ENCODE measurements around the gene XPO1.
"Not testable (repeated sequence)": the region's sequence is repeated elsewhere in the genome, so short reads cannot be mapped to it uniquely, and the experiment has no call there.

Gene XPO1

GRCh38 chr2:61530749-61531148 is 7.4 kb downstream of the XPO1 start:
- no peak for DNase-seq

DNA sequence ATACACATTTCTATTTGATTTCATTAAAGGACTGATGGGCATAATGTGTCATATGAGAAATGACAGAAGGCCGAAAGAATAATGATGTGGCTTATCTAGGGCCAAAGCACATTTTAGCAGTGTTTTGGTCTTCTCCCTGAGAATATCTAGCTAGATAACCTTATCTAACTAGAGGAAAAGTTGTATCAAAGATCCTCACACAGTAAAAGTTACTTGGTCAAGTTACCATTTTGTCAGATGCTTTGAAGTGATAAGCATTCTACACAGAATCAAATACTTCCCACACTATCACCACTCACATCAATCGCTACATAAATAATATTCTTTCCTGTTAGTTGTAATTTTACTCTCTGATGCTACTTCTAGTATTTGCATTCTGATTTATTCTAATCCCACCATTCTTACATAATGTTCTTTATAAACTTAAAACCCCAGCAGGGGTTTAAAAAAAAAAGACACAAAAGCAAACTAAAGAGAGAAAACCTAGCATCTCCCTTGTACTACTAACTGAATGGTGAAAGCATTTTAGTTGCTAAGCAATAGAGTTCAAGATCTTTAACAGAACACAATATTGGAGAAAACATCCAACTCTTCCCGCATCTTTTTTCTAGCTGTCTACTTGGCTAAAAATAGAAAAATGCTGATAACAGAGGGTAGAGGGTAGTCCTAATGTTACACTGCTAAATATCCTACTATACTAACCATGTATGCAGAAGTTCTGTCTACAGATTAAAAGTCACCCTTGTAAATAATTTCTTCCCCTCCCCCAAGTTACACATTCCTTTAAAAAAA is 8.0 kb downstream of the XPO1 start:
- DNase-seq = no peak

GRCh38 chr2:61520261-61520660 is 17.9 kb downstream of the XPO1 start:
- no peak for DNase-seq

DNA sequence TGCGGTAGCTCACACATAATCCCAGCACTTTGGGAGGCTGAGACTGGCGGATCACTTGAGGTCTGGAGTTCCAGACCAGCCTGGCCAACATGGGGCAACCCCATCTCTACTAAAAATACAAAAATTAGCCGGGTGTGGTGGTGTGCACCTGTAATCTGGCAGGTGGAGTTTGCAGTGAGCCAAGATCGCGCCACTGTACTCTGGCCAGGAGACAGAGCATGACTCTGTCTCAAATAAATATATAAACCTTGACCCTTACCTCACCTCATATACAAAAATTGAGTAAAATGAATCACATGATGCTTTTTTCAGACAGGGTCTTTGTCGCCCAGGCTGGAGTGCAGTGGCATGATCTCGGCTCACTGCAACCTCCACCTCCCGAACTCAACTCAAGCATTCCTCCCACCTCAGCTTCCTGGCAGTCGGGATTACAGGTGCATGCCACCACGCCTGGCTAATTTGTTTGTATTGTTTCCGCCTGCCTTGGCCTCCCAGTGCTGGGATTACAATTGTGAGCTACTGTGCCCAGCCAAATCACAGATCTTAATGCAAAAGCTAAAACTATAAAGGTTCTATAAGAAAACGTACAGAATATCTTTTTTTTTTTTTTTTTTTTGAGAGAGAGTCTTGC is 25.3 kb downstream of the XPO1 start:
- no peak for DNase-seq

DNA sequence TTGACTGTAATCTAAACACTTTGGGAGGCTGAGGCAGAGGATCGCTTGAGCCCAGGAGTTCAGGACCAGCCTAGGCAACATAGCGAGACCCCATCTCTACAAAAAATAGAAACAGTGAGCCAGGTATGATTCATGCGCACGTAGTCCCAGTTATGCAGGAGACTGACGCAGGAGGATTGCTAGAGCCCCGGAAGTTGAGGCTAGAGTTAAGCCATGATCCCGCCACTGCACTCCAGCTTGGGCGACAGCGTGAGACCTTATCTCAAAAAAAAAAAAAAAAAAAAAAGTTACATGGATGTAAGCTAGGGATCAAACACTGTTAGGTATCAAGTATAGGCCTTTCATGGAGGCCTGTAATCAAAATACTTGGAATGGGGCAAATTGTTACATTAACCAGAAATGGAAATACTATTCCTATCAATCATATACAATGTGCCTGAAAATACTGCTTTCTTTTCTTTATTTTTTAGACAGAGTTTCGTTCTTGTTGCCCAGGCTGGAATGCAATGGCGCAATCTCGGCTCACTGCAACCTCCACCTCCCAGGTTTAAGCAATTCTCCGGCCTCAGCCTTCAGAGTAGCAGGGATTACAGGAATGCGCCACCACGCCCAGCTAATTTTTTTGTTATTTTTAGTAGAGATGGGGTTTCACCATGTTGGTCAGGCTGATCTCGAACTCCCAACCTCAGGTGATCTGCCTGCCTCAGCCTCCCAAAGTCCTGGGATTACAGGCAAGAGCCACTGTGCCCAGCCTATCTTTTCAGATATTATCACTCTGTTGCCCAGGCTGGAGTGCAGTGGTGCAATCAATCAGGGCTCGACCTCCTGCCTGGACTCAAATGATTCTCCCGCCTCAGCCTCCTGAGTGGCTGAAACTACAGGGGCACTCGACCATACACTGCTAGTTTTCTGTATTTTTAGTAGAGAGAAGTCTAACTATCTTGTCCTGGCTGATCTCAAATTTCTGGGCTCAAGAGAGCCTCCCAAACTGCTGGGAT is 27.2 kb downstream of the XPO1 start:
- DNase-seq = no peak

GRCh38 chr2:61504949-61505348 is 33.2 kb downstream of the XPO1 start:
- no peak for DNase-seq

DNA sequence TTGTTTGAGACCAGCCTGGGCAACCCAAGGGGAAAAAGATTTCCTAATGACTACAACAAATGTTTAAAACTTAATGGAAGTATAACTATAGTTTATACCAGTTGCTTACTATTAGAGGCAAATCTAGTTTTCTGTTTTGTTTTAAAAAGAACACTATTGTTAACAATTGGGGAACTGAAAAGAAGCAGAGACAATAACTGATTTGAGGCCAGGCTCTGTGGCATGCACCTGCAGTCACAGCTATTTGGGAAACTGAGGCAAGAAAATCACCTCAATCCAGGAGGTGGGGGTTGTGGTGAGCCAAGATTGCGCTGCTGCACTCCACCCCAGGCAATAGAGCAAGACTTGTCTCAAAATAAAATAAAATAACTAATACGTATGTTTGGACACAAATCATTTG is 39.1 kb downstream of the XPO1 start:
- DNase-seq = no peak

- DNase-seq = no peak
Observed at GRCh38 chr2:61493523-61493942, 44.6 kb downstream of the XPO1 start.

DNA sequence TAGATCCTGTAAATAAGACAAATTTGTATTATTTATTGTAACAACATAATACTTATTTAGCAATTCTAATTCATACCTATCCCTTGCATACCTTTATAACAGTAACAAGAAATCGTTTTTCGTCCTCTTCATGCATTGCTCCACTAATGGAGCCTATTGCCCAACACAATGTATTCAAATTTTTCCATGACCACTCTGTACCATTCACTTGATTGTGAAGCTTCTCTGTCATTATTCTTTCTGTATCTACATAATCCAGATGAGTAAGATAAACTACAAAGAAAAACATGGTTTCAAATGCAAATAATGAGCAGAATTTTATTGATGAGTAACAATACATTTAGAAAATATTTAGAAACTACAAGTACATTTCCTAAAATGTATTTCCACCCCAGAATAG is 45.7 kb downstream of the XPO1 start:
- no peak for DNase-seq

GRCh38 chr2:61485281-61485680 is 52.9 kb downstream of the XPO1 start:
- DNase-seq = no peak

DNA sequence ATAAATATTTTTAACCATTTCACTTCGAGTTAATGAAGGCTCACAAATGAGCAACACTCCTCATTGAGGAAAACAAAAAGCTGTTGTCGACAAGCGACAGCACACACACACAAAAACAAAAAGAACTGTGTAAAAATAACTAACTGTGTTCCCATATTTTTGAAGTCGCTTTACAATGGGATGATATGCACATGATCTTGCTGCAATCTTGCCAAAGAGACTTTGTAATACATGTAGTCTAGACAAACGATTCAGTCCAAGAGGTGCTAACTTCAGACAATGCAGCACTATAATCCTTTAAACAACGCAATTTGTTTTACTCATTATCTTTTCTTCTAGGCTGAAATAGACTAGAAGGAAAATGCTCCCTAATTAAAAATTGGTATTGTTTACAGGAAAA is 60.1 kb downstream of the XPO1 start:
- DNase-seq = no peak

DNA sequence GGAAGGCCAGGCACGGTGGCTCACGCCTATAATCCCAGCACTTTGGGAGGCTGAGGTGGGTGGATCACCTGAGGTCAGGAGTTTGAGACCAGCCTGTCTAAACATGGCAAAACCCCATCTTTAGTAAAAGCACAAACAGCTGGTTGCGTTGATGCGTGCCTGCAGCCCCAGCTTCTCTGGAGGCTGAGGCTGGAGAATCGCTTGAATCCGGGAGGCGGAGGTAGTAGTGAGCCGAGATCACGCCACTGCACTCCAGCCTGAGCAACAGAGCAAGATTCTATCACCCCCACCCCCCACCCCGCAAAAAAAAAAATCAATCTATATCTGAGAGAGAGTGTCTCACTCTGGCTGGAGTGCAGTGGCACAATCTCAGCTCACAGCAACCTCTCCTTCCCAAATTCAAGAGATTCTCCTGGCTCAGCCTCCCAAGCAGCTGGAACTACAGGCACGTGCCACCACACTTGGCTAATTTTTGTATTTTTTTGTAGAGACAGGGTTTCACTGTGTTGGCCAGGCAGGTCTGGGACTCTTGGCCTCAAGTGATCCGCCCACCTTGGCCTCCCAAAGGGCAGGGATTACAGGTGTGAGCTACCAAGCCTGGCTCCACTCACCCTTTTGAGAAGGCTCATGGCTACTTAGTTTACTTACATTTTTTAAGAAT is 61.1 kb downstream of the XPO1 start:
- DNase-seq = not testable (repeated sequence)

GRCh38 chr2:61471905-61472805 is 66.0 kb downstream of the XPO1 start:
- DNase-seq = peak; percentile 8

DNA sequence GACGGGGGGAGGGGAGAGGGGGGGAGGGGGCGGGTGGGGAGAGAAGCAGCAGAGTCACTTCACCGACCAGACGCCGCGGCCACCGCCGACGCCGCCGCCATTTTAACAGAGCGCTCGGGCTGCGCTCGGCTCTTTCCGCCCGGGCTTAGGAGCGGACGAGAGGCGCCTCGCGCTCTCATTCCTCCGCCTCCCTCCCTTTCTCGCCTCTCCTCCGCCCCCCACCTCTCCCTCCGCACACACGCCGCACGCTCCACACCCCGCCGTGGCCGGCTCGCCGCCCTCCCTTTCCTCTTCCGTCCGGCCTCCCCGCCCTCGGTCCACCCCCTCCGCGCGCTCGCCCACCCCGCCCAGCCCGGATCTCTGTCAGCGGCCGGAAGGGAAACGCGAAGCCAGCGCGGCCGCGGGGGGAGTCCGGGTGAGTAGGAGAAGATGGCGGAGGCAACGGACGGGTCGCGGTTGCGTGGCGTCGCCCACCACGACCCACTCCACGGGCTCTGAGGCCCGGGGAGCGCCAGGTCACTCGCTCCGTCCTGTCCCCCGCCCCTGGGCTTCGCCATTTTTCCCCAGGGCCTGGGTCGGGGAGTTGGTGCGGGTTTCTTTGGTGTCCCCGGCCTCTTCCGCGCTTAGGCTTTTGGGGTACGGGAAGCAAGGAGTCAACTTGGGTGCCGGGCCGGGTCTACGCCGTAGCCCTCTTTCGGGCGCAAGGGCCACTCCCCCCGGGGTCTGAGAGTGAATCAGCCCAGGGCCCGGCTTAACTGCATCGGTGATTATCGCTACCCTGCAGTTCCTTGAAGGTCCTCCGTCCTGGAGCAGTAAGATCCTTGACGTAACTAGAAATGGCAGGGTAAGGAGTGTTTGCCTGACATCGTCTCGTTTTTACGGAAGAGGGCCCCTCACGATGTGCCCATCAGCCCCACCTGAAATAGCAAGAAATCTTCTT is 66.9 kb downstream of the XPO1 start, which contains the start of gene USP34:
TSS of gene USP34 (minus strand) at position 123 of the 940 bp plus-strand sequence. CDS start 395 bp downstream, outside the sequence.
- peak; percentile 92 for DNase-seq

- DNase-seq = peak; percentile 66
Observed at GRCh38 chr2:61470122-61470951, 67.8 kb downstream of the XPO1 start.

DNA sequence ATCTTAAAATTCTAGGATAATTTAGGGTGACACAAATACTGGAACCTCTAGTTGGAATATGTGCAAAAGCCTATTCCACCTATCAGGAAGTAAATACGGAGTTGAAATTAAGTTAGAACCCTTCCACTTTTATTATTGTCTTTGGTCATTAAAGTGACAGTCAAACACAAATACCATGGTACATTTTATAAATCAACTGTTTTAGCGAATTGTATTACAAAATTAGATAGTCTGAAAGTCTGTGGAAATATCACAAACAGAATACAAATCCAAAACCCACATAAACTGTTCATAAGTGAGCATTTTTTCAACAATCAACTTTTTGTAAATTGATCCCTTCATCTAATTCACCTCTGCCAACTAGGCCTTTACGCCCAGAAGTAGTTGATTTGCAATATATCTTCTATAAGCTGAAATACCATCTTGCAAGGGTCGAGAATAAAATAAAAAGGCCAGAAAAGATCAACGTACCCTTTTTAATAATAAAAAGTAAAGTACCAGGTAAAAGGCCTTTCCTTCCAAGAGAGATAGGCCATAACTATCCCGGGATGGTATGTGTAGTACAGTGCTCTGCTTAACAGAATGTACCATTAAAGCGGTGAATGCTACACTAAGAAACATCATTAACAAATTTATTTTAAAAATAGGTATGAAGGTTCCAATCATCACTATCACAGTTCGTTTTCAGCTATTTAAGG is 68.6 kb downstream of the XPO1 start:
- no peak for DNase-seq

- DNase-seq = not testable (repeated sequence)
Observed at GRCh38 chr2:61468231-61468630, 69.9 kb downstream of the XPO1 start.

DNA sequence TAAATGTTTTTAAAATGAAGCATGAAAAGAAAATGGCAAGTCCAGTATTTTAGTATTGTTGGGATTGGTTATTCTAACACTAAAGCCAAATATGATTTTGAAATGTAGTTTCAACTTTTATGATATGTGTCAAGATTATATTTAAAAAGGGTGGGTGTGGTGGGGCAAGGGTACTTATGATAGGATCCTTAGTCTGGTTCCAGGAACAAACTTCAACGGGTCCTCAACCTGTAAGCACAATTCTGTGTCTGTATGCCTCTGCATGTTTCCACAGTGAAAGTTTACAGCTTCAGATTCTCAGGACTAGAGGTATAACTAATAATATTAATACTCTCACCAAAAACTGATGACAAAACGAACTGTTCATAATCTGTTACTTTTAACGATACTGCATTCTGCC is 73.1 kb downstream of the XPO1 start:
- DNase-seq = no peak

All from activated effector memory CD4-positive, alpha-beta T cell treated with Interleukin-2 at 50 U/mL for 16 hours (primary cell).